GM18519 (cell line): ENCODE data around the gene SMAD2.

Source experiments
- ATAC-seq: cut with Tn5 transposase; IDR thresholded peaks from one replicate; pipeline ENCODE4 v1.9.1; 2021; ENCODE audit warnings: mild to moderate bottlenecking, moderate library complexity; ENCODE audit not compliant: unreplicated experiment, low FRiP score

Gene SMAD2

GRCh38 chr18:47899107-47899840 is 31.2 kb downstream of the SMAD2 start:
- ATAC-seq, result no peak

DNA sequence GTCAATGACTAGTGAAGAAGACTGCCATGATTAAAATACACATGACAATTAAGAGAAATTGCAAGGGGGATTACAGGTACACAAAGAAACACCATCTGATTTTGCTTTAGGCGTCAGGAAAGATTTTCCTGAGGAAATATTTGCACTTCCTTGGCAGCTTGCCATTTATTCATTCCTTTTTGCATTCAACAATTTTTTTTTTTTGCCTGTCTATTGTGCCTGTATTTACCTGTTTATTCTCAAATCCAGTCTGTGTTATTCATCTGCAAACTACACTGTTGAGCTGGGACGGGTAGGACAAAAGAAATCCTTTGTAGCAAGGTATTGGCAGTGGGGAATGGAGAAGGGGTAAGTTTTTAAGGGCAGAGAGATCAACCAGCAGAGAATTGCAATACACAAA is 31.8 kb downstream of the SMAD2 start:
- no peak for ATAC-seq

GRCh38 chr18:47898055-47898454 is 32.4 kb downstream of the SMAD2 start:
- ATAC-seq, result no peak

DNA sequence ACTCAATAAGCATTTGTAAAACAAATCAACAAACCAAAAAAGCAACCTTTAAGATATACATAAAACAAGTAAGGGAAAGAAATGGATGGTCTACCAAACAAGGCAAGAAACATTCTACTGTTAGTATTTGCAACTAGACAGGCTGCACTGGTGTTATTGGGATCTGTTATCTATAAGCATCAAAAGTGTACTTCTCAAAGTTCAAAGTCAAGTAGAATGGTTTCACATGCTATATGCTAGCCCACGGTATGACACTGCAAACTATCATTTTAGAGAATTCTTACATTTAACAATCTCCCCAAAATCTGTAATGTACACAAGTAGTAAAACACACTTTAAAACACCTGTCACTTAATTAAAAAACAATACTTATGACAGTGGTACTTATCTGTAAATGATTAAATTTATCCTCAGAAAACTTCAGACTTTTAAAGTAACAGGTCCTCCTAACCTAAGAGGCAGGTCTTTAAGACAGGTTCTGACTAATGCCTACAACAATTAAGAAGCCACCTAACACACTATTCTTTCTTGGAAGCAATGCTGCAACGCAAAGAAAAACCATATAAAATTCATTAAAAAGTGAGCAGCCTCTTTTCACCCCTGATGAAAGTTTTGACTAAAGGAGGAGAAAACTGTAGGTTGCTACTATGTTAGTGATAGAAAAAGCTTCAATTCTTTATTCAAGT is 34.8 kb downstream of the SMAD2 start:
- ATAC-seq, result no peak

DNA sequence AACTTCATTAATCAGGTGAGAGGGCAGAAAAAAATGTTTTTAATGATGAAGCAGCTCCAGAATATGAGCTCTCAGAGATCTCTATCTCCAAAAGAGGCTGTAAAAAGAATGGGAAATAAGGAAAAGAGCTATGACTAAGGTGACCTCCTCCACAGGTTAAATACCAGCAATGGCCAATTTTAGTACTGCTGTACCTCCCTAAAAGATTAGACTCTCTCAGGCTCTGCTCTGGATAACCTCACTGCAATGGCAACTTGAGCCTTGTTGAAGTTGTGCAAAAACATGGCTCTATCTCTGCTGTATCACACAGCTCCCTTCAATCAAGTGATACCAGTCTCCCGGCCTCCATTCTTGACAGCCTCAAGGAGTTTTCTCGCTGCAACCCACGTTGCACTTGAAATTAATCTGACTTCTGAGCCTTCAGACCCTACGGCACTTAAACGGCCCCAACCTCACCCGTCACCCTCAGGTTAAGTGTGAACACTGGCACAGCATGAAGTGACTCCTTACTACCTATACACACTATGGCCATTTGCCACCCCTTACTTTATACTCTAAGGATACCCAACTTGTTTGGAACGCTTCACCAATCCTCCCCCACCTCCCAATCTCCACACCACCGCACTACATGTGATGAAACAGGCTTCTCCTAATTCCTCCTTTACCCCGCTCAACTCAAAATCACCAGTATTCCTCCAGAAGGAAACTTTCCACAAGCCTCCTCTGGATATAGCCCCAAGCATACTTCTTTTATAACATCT is 36.3 kb downstream of the SMAD2 start:
- no peak for ATAC-seq

GRCh38 chr18:47893047-47893446 is 37.4 kb downstream of the SMAD2 start:
- no peak for ATAC-seq

DNA sequence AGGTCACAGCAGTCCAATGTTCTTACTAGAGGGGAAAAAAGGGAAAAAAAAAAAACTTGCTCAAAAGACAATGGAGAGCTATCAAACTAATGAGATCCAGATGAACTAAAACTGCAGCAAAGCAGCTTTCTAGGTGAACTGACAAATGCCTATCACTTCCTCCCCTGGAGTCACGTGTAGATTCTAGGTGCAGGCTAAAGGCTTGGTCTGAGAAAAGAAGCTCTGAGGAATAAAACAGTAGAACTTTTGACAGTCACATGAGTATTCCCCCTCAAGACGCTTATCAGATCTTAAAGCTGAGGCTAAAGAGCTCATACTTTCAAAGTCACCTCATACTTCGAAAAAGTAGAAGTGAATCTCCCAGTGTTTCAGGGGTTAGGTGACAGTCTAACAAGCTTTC is 42.3 kb downstream of the SMAD2 start:
- ATAC-seq, result no peak

- no peak for ATAC-seq
Observed at GRCh38 chr18:47887227-47887626, 43.2 kb downstream of the SMAD2 start.

DNA sequence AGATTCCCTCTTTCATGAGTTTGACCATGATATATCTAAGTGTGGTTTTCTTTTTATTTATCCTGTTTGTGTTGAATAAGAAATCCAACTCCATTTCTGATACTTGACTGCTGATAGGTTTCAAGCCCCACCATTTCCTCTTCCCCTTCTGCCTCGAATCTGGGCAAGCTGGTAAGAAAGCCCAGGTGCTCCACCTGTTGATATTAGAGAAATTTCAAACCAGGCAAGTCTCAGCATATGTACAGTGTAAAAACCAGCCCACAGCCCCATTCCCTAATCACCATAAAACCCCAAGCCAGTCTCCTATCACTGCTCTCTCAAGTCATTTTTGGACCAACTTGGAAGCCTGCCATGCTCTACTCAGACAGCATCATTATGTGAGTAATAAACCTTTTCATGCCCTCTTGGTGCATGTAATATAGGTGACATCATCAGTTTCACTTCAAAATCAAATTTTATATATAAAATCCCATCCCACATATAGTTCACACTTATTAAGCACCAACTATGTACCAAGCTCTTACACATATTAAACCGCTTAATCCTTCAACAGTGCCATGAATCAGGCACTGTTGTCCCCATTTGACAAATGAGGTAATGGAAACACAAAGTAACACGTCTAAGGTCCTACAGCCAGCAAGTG is 46.6 kb downstream of the SMAD2 start:
- no peak for ATAC-seq

- ATAC-seq, result no peak
Observed at GRCh38 chr18:47882641-47883040, 47.8 kb downstream of the SMAD2 start.

DNA sequence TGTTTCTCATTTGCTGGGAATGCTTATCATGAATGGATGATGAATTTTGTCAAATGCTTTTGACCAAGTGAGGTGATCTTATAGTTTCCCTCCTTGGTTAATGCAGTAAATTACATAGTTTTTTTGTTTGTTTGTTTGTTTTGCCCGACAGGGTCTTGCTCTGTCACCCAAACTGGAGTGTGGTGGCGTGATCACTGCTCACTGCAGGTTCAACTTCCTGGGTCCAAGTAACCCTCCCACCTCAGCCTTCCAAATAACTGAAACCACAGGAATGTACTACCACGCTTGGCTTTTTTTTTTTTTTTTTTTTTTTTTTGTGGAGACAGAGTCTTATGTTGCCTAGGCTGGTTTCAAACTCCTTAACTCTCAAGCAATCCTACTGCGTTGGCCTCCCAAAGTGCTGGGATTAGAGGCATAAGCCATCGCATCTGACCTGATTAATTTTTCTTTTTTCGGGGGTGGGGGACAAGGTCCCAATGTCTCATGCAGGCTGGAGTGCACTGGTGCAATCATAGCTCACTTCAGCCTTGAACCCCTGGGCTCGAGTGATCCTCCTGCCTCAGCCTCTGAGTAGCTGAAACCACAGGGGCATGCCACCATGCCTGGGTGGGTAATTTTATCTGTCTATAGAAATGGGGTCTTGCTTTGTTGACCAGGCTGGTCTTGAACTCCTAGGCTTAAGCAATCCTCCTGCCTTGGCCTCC is 48.6 kb downstream of the SMAD2 start:
- ATAC-seq, result no peak

- no peak for ATAC-seq
Observed at GRCh38 chr18:47881042-47881441, 49.4 kb downstream of the SMAD2 start.

DNA sequence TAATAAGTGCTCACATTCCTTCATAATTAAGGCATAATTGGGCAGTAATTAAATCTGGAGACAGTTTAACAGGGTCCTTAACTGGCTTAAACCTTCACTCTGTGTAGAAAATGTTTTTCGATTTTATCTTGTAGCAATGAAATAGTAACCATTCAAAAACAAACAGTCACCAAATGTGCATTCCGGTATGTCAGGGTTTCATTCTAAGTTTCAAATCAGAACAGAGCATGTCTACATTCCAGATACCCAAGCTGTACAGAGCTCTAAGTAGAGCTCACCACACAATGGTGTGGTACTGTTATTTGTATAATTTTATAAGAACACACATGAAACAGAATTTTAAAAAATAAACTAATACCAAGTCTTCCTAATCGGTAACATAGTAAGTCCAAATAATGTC is 52.6 kb downstream of the SMAD2 start:
- ATAC-seq, result no peak

- ATAC-seq, result no peak
Observed at GRCh38 chr18:47876813-47877212, 53.6 kb downstream of the SMAD2 start.

- ATAC-seq, result no peak
Observed at GRCh38 chr18:47873625-47874024, 56.8 kb downstream of the SMAD2 start.

DNA sequence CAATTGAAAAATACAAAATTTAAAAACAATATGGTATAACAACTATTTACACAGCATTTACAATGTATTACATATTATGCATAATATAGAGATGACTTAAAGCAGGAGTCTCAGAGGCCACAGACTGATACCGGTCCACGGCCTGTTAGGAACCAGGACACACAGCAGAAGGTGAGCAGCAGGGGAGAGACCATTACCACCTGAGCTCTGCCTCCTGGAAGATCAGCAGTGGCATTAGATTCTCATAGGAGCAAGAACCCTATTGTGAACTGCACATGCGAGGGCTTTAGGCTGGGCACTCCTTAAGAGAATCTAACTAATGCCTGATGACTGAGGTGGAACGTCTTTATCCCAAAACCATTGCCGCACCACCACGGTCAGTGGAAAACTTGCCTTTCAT is 58.0 kb downstream of the SMAD2 start:
- ATAC-seq, result no peak

DNA sequence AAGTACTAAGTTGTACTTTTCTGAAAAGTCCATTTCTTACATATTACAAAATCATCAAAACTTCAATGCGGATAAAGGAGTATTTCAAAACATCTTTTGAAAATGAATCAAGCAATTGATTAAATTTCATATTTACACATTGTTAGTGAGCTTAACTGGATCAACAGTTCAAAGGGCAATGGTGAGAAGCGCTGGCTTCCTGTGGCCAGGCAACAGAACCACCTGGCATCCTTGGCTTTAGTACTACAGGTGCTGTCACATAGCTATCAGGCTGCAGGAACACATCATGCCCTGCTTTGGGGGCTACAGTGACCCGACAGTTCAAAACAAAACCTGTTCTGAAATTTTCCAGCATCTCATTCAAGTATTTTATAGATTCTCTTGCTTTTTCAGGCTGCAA is 59.2 kb downstream of the SMAD2 start:
- ATAC-seq, result no peak

- ATAC-seq, result no peak
Observed at GRCh38 chr18:47870605-47871004, 59.9 kb downstream of the SMAD2 start.

DNA sequence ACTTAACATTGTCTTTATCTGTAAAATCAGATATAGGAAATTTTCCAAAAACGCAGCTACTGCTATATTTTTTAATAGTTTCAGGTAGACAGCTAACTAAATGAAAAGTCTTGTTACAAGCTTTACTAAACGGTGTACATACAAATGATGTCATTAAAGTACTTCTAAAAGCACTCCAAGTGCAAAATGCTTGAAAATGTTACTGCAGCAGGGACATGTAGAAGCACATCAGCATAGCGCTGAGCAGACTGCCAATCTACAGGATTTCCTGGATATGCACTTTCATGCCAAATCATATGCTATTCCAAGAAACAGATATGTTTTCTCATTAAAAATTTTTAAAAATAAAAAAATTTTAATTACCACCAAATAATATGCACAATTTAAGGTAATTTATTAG is 61.7 kb downstream of the SMAD2 start:
- ATAC-seq, result no peak

DNA sequence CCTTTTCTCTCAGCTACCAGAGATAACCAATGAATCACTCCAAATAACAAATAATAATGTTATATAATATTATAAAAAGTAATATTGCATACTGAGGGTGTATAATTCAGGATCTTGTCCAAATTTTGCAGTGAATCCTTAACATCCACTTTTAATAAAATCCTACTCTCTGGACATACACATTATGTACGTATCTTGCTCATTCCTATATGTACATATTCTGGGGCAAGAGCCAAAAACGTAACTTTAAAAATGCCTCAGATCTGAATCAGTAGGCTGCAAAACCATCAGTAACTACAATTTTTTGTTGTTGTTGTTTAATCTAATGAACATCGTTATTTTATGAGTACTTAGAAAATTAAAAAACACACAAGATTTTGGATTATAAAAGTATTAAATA is 65.3 kb downstream of the SMAD2 start:
- no peak for ATAC-seq
